HPDE6-E6E7 (cell line): ENCODE results near the gene LIPT2.

Experiments
- DNase-seq: peaks from one replicate; pipeline ENCODE4 v3.0.0; 2011; ENCODE audit warnings: missing footprints; ENCODE audit errors: extremely low spot score

The LIPT2 gene

DNA sequence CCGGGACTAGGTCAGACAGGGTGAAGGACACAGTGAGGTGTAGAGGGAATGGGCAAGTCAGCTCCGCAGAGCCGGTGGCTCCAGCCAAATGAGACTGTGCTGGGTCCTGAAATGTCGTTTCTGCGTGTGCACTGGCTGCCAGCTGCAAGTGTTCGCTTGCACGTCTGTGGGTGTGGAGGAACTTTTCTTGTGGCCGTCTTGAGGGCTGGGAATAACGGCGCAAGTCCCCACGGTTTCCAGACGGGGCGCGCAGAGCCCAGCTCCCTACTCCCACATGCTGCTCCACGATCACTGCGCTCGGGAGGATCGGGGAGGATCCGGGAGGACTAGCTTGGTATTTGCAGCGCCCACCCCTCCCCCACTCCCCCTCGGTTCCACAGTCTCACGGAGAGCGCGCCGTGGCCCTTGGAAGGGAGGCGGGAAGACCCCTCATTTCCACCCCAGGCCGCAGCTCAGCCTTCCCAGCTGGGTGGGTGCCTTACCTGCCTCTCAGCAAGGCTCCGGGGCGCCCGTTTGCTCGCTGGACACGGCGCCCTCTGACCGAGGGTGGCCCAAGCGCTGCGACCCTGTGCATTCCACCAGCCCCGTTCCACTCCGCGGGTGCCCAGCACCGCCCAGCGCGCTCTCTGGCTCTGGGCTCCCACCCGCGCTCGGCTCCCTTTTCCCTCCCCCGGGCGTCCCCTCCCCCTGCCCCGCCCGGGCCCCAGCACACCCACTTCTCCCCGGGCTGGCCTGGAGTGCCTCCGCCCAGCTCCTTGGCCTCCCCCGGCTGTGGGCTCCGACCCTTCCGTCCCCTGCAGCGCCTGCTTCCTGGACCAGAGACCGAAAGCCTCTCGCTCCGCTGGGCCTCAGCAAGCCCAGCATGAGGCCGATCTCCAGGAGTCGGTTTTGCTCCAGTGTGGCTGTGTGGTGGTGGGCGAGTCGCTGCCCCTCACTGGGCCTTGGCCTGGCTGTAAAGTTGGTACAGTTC lies 26.3 kb downstream of the LIPT2 start, which contains the start of gene KCNE3:
Gene KCNE3, minus strand, starts transcription at position 634 of the 970 bp plus-strand sequence. CDS start 9,986 bp downstream, outside the sequence.
- DNase-seq: no peak

DNA sequence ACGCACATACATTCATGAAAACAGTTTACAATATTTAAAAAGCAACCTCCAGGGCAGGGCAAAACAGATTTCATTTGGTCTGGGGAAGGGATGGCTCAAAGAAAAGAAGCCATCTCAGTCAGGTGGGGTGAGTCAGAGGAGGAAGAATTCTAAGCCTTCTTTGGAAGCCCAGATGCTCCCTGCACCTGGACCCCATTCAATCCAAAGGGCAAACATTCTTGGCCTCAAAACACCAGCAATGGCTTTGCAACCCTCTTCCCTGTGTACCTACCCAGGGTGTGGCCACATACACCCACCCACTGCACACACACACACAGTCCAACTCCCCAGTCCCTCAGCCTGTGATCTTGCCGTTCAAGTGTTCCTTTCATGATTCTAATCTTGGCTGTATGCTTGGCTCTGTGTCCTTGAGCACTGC lies 28.2 kb downstream of the LIPT2 start:
- DNase-seq: no peak

- DNase-seq: no peak
Observed at GRCh38 chr11:74464746-74465145, 28.8 kb downstream of the LIPT2 start.

GRCh38 chr11:74463216-74463615 lies 30.3 kb downstream of the LIPT2 start:
- DNase-seq: no peak

DNA sequence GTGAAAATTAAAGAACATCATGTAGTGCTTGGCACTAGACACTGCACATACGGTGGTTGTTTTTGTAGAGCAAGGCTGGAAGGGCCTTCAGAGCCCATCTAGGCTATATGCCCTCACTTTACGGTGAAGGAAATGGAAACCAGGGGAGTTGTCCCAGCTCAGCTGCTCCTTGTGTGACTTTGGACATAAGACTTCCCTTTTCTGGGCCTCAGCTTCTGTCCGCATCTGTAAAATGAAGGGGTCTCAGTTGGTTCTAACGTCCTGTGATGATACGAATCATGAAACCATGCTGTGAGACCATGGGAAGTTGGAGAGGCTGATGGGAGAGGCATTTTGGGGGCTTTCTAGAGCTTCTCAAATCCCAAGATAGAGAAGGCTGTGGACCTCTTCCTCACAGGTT lies 30.9 kb downstream of the LIPT2 start:
- no peak for DNase-seq

DNA sequence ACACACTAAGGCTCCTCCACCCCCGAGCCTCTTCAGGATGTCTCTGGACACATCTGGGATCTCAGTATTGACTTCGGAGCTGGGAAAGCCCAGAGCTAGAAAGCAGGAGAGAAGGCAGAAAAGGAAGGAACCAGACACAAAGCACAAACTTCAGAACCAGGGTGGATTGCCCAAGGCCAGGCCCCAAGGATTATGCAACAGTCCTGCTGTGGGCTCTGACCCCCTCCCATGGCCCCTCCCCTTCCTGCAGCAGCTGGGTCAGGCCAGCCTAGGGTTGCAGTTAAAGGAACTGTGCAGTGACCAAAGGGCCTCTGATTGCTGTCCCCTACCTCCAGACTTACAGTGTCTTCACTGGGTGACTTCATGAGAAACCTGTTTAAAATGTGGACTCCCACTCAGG lies 31.5 kb downstream of the LIPT2 start:
- no peak for DNase-seq

GRCh38 chr11:74460481-74461154 lies 32.9 kb downstream of the LIPT2 start:
- DNase-seq: no peak

GRCh38 chr11:74460065-74460464 lies 33.5 kb downstream of the LIPT2 start:
- DNase-seq: no peak

DNA sequence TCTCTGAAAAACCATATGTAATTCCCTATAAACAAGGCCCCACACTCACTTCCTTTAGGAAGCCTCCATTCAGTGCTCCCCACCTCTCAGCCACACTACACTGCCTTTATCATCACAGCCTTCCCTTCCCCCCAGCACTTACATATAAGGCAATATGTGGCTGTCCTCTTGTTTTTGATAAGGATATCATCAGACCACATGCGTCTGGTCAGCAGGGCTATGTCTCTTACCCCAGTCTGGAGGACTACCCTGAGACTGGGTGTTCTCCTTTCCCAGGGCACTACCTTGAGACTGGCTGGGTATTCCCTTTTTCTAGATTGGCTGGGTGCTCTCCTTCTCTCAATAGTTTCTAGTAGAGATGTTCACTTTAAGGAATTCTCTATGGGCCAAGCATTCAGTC lies 33.9 kb downstream of the LIPT2 start:
- DNase-seq: no peak

DNA sequence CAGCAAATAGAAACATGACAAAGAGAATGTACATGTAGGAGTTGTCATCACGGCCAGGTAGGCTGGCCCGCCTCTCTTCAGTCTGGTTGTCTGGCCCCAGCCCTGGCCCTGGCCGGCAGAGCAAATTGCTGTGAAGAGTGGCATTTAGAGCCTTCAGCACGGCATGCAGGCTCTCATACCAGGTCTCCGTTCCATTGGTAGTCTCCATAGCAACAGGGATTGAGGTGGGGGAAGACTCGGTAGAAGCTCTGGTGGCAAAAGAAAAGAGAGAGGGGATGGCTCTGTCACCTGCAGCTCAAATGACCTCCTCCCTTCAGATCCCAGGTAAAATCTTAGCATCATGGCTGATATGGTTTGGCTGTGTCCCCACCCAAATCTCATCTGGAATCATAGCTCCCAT lies 36.2 kb downstream of the LIPT2 start:
- no peak for DNase-seq

DNA sequence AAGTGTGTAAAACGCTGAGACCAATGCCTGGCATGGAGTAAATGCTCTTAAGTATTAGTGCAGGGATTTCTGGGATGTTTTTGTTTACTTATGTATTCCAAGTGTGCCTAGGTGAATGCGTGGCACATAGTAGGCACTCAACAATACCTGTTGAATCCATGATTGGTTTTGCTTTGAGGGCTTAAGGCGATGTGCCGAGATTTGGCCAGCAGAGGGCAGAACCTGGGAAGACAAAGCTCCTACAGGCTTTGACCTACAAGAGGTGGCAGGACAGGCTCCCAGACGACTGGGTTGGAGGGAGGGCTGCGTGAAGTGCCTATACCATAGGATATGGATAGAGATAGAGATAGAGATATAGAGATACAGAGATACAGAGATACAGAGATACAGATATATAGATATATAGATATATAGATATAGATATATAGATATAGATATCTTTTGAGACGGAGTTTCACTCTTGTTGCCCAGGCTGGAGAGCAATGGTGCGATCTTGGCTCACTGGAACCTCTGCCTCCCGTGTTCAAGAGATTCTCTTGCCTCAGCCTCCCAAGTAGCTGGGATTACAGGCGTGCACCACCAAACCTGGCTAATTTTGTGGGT lies 40.0 kb downstream of the LIPT2 start:
- peak; percentile 66 for DNase-seq

- no peak for DNase-seq
Observed at GRCh38 chr11:74452366-74452765, 41.2 kb downstream of the LIPT2 start.

GRCh38 chr11:74450318-74450717 lies 43.2 kb downstream of the LIPT2 start:
- DNase-seq: no peak

GRCh38 chr11:74449369-74449931 lies 44.1 kb downstream of the LIPT2 start:
- peak; percentile 28 for DNase-seq

GRCh38 chr11:74447720-74448119 lies 45.8 kb downstream of the LIPT2 start:
- DNase-seq: no peak

GRCh38 chr11:74446532-74446938 lies 47.0 kb downstream of the LIPT2 start:
- no peak for DNase-seq

- DNase-seq: no peak
Observed at GRCh38 chr11:74444173-74444826, 49.2 kb downstream of the LIPT2 start.

DNA sequence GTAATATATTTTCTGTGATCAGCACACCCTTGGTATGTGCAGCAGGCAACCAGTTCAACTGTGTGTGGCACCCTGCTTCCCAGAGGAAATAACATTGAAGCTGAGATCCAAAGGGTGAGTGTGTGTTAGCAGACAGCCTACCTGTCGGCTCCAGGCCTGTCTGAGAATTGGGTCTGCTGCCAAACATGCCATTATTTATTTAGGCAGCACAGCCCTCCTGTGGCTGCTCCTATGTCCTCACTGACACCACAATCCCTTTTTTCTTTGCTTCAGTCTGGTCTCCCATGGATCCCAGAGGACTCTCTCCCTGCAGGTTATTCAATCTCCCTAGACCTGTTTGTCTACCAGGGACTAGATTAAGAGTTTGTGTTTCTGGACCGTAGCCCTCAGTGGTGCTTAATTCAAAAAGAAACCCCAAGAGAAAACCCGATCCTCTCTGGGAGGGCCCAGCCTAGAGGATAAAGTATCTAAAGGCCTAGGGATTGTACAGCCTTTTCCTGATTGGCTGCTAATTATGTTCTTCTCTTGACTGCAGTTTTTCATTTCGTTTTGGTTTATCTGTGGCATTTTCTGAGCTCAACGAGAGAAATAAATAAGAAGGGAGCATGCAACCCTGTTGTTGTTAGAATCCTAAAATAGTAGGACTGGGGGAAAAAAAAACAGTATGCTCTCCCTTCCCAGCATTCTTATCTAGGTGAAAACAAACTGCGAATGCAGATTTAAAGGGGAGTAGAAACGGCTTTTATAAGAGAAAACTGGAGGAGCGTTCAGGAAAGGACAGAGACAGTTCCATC lies 50.3 kb downstream of the LIPT2 start:
- peak; percentile 54 for DNase-seq

GRCh38 chr11:74442636-74443035 lies 50.9 kb downstream of the LIPT2 start:
- no peak for DNase-seq
